ENCODE data around the gene IL1RN. TPM values are rescaled to one million over a fixed set of nuclear protein-coding genes. Genes with fewer than 3 reads are reported as not detected.

Gene IL1RN
- total and polyA plus RNA-seq, 2 donors (not counting 3 experiments of a cell fraction or from before 2014, with no cell fraction given) = not detected

DNA sequence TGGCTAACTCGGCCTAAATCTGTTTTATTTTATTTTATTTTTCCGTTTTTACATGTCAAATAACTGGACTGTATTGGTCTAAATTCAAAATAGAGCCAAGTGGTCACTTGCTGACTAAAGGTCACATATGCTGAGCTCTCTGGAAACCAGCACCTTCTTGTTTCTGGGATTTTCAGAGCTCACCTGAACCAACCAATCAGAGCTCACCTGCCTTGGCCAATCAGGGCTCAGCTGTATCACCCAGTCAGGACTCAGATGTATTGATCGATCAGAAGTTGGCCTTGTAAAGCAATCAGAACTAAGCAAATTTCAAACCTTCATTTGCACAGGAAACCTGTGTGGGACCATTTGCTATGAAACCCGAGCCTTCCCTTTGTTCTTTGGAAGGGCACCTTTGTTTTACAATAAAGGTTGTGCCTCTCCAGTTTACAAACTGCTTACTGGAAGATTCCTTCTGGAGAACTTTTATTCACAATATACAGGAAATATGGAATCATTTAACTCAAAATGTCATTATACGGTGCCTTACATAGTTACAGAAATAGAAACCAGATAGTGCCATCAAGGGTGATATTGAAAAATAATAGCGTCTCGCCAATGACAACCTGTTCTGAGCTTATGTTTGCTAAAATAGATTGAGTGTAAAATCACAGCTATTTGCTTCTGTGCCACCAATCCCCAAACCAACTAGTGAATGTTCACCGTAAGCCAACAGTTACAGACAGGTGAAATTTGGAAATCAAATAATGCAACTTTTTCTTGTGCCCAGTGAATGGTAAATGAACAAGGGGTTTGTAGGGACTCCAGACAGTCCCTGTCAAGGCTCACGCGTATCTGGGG lies 29.1 kb downstream of the IL1RN start:
- TF ChIP-seq EZH2 (IDR thresholded peaks at IDR 0.05; ENCODE audit: borderline replicate concordance, low read depth, low read length, severe bottlenecking) (peak; percentile 34), GATA2 (IDR thresholded peaks at IDR 0.05; ENCODE audit: insufficient read depth, insufficient read length, low read depth, low read length) (no peak)
- no peaks in the 10 kb centered on the region for H3K9me3 ChIP-seq (replicated peaks; ENCODE audit: control insufficient read depth, insufficient read depth, low read length)
- dilution Hi-C loops (cut with MboI; ENCODE audit: extremely low pct_ligation_motif_present, low sequenced_read_pairs) (no loop called here), intact Hi-C loops (cut with micrococcal nuclease) (no loop called here)
- peaks cover 32 to 36% of the 10 kb centered on the region in 2 experiments for H3K27me3 ChIP-seq (ENCODE audit: control insufficient read depth in 2 of 2, insufficient read depth in 2 of 2, low read length in 2 of 2)
- no peak for DNase-seq (ENCODE audit: low read depth, low spot score)
- H2AFZ ChIP-seq (ENCODE audit: low read depth, low read length) = no peak overlapping the region
- no peaks in the 10 kb centered on the region for H3K79me2 ChIP-seq (ENCODE audit: control insufficient read depth, insufficient read depth, low read length)
- H3K9ac ChIP-seq (replicated peaks; ENCODE audit: extremely low read depth, insufficient read depth, low read length) = no peak overlapping the region
- H3K9me1 ChIP-seq (replicated peaks; ENCODE audit: control insufficient read depth, extremely low read depth, insufficient read depth, low read length) = no peaks in the 10 kb centered on the region
- H3K27ac ChIP-seq (ENCODE audit: insufficient read depth, low read depth, low read length) = no peak overlapping the region
- no peaks in the 10 kb centered on the region for H3K36me3 ChIP-seq (ENCODE audit: control insufficient read depth in 2 of 2, extremely low read depth in 1 of 2, insufficient read depth in 2 of 2, low read length in 2 of 2)
- ChIA-PET CTCF (interaction anchor here (1.2 to 2.7 kb wide), 3 partner anchors 18 to 214 kb away, joined by 3 to 20 read pairs (median 3); no protein-coding TSS in a partner anchor), POLR2A (no interaction called here)
- peak; percentile 43 for FAIRE-seq
- no peak overlapping the region for H3K4me2 ChIP-seq (ENCODE audit: insufficient read depth, low read length)
- no peak overlapping the region for H3K4me3 ChIP-seq (replicated peaks in 1 of 3; ENCODE audit: insufficient read depth in 1 of 3, low read depth in 1 of 3, low read length in 3 of 3)
- H4K20me1 ChIP-seq (replicated peaks; ENCODE audit: control insufficient read depth, extremely low read depth, insufficient read depth, low read length) = no peaks in the 10 kb centered on the region
- no TSS peak for BruUV-seq (replicated peaks)
- H3K4me1 ChIP-seq (ENCODE audit: control insufficient read depth, extremely low read depth, insufficient read depth, low read length) = peaks cover 6% of the 10 kb centered on the region

GRCh38 chr2:113157118-113157896 lies 29.9 kb downstream of the IL1RN start:
- DNase-seq (ENCODE audit: low read depth, low spot score) (no peak), FAIRE-seq (no peak)
- CTCF ChIA-PET = interaction anchor here (1.4 to 2.7 kb wide), 4 partner anchors 19 to 213 kb away, joined by 3 to 29 read pairs (median 14); no protein-coding TSS in a partner anchor
- POLR2A ChIA-PET = no interaction called here
- no peak overlapping the region for H3K27ac ChIP-seq (ENCODE audit: insufficient read depth, low read depth, low read length)
- dilution Hi-C loops (cut with MboI; ENCODE audit: extremely low pct_ligation_motif_present, low sequenced_read_pairs) = no loop called here
- H3K9me1 ChIP-seq (replicated peaks; ENCODE audit: control insufficient read depth, extremely low read depth, insufficient read depth, low read length) = no peaks in the 10 kb centered on the region
- no peaks in the 10 kb centered on the region for H3K9me3 ChIP-seq (replicated peaks; ENCODE audit: control insufficient read depth, insufficient read depth, low read length)
- no peaks in the 10 kb centered on the region for H3K36me3 ChIP-seq (ENCODE audit: control insufficient read depth in 2 of 2, extremely low read depth in 1 of 2, insufficient read depth in 2 of 2, low read length in 2 of 2)
- no TSS peak for BruUV-seq (replicated peaks)
- no peaks in the 10 kb centered on the region for H3K79me2 ChIP-seq (ENCODE audit: control insufficient read depth, insufficient read depth, low read length)
- H3K4me1 ChIP-seq (ENCODE audit: control insufficient read depth, extremely low read depth, insufficient read depth, low read length) = peaks cover 6% of the 10 kb centered on the region
- peak overlapping the region; percentile 4 for H2AFZ ChIP-seq (ENCODE audit: low read depth, low read length)
- H4K20me1 ChIP-seq (replicated peaks; ENCODE audit: control insufficient read depth, extremely low read depth, insufficient read depth, low read length) = no peaks in the 10 kb centered on the region
- peak overlapping the region; percentile 8 for H3K4me2 ChIP-seq (ENCODE audit: insufficient read depth, low read length)
- H3K4me3 ChIP-seq (replicated peaks in 1 of 3; ENCODE audit: insufficient read depth in 1 of 3, low read depth in 1 of 3, low read length in 3 of 3) = no peak overlapping the region
- TF ChIP-seq FOS (IDR thresholded peaks at IDR 0.05; ENCODE audit: borderline replicate concordance, insufficient read depth, low read length) = no peak
- TF ChIP-seq MYC (IDR thresholded peaks at IDR 0.05; ENCODE audit: low read depth, low read length) = no peak
- no peak for TF ChIP-seq POLR2A (IDR thresholded peaks at IDR 0.05; ENCODE audit: low read depth, low read length)
- TF ChIP-seq POLR2AphosphoS5 (IDR thresholded peaks at IDR 0.05; ENCODE audit: insufficient read depth, low read depth, low read length) = no peak
- TF ChIP-seq, protein P1, sequence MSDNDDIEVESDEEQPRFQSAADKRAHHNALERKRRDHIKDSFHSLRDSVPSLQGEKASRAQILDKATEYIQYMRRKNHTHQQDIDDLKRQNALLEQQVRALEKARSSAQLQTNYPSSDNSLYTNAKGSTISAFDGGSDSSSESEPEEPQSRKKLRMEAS (IDR thresholded peaks at IDR 0.05; ENCODE audit: insufficient read depth, insufficient read length) = no peak
- no peak for TF ChIP-seq JUN (IDR thresholded peaks at IDR 0.05; ENCODE audit: borderline replicate concordance, insufficient read depth, insufficient read length, low read depth)
- TF ChIP-seq EZH2 (IDR thresholded peaks at IDR 0.05; ENCODE audit: borderline replicate concordance, low read depth, low read length, severe bottlenecking) = peak; percentile 37
- TF ChIP-seq CTCF (IDR thresholded peaks at IDR 0.05; ENCODE audit: extremely low read depth in 1 of 2, insufficient read depth in 1 of 2, low read depth in 1 of 2, low read length in 2 of 2) = no peak
- no peak for TF ChIP-seq GATA2 (IDR thresholded peaks at IDR 0.05; ENCODE audit: insufficient read depth, insufficient read length, low read depth, low read length)
- H3K9ac ChIP-seq (replicated peaks; ENCODE audit: extremely low read depth, insufficient read depth, low read length) = no peak overlapping the region
- H3K27me3 ChIP-seq (ENCODE audit: control insufficient read depth in 2 of 2, insufficient read depth in 2 of 2, low read length in 2 of 2) = peaks cover 32 to 36% of the 10 kb centered on the region in 2 experiments
- intact Hi-C loops (cut with micrococcal nuclease) = no loop called here
